ENCODE data around the gene GPATCH3. TPM values are rescaled to one million over a fixed set of nuclear protein-coding genes. Genes with fewer than 3 reads are reported as not detected.

Gene GPATCH3
- total and polyA plus RNA-seq, 2 donors (not counting 3 experiments of a cell fraction or from before 2014, with no cell fraction given), result 12.1 to 17.7 TPM

GRCh38 chr1:26912147-26912490 lies 11.9 kb upstream of the GPATCH3 start:
- H3K9me3 ChIP-seq (replicated peaks; ENCODE audit: control insufficient read depth, insufficient read depth, low read length), result no peaks in the 10 kb centered on the region
- no peak for DNase-seq (ENCODE audit: low read depth, low spot score)
- POLR2A ChIA-PET, result no interaction called here

GRCh38 chr1:26911399-26912146 lies 11.3 kb upstream of the GPATCH3 start:
- Histone ChIP-seq H3K4me2 (ENCODE audit: insufficient read depth, low read length) (no peak overlapping the region), H3K4me1 (ENCODE audit: control insufficient read depth, extremely low read depth, insufficient read depth, low read length) (no peaks in the 10 kb centered on the region), H3K9me3 (replicated peaks; ENCODE audit: control insufficient read depth, insufficient read depth, low read length) (no peaks in the 10 kb centered on the region), H3K27ac (ENCODE audit: insufficient read depth, low read depth, low read length) (no peak overlapping the region), H3K27me3 (ENCODE audit: control insufficient read depth in 2 of 2, insufficient read depth in 2 of 2, low read length in 2 of 2) (peaks cover 0 to 1% of the 10 kb centered on the region in 2 experiments), H3K79me2 (ENCODE audit: control insufficient read depth, insufficient read depth, low read length) (no peaks in the 10 kb centered on the region), H4K20me1 (replicated peaks; ENCODE audit: control insufficient read depth, extremely low read depth, insufficient read depth, low read length) (no peaks in the 10 kb centered on the region), H2AFZ (ENCODE audit: low read depth, low read length) (no peak overlapping the region), H3K36me3 (ENCODE audit: control insufficient read depth in 2 of 2, extremely low read depth in 1 of 2, insufficient read depth in 2 of 2, low read length in 2 of 2) (no peaks in the 10 kb centered on the region), H3K9me1 (replicated peaks; ENCODE audit: control insufficient read depth, extremely low read depth, insufficient read depth, low read length) (no peaks in the 10 kb centered on the region), H3K4me3 (replicated peaks in 1 of 3; ENCODE audit: insufficient read depth in 1 of 3, low read depth in 1 of 3, low read length in 3 of 3) (no peak overlapping the region), H3K9ac (replicated peaks; ENCODE audit: extremely low read depth, insufficient read depth, low read length) (no peak overlapping the region)
- dilution Hi-C loops (cut with MboI; ENCODE audit: extremely low pct_ligation_motif_present, low sequenced_read_pairs) (no loop called here), intact Hi-C loops (cut with micrococcal nuclease) (no loop called here)
- TF ChIP-seq CTCF (IDR thresholded peaks at IDR 0.05; ENCODE audit: extremely low read depth in 1 of 2, insufficient read depth in 1 of 2, low read depth in 1 of 2, low read length in 2 of 2), result no peak
- TF ChIP-seq GATA2 (IDR thresholded peaks at IDR 0.05; ENCODE audit: insufficient read depth, insufficient read length, low read depth, low read length), result no peak
- TF ChIP-seq POLR2A (IDR thresholded peaks at IDR 0.05; ENCODE audit: low read depth, low read length), result no peak
- TF ChIP-seq EZH2 (IDR thresholded peaks at IDR 0.05; ENCODE audit: borderline replicate concordance, low read depth, low read length, severe bottlenecking), result no peak
- no peak for TF ChIP-seq JUN (IDR thresholded peaks at IDR 0.05; ENCODE audit: borderline replicate concordance, insufficient read depth, insufficient read length, low read depth)
- no peak for TF ChIP-seq MYC (IDR thresholded peaks at IDR 0.05; ENCODE audit: low read depth, low read length)
- TF ChIP-seq POLR2AphosphoS5 (IDR thresholded peaks at IDR 0.05; ENCODE audit: insufficient read depth, low read depth, low read length), result no peak
- TF ChIP-seq MAX (IDR thresholded peaks at IDR 0.05; ENCODE audit: insufficient read depth, insufficient read length), result no peak
- TF ChIP-seq FOS (IDR thresholded peaks at IDR 0.05; ENCODE audit: borderline replicate concordance, insufficient read depth, low read length), result no peak
- DNase-seq (ENCODE audit: low read depth, low spot score), result no peak
- ChIA-PET CTCF (no interaction called here), POLR2A (no interaction called here)
- FAIRE-seq, result no peak
- no TSS peak for BruUV-seq (replicated peaks)

More at GRCh38 chr1:26912147-26912490, 11.9 kb upstream of the GPATCH3 start:
- Histone ChIP-seq H3K4me2 (ENCODE audit: insufficient read depth, low read length) (no peak overlapping the region), H3K9ac (replicated peaks; ENCODE audit: extremely low read depth, insufficient read depth, low read length) (no peak overlapping the region), H3K4me3 (replicated peaks in 1 of 3; ENCODE audit: insufficient read depth in 1 of 3, low read depth in 1 of 3, low read length in 3 of 3) (no peak overlapping the region), H3K79me2 (ENCODE audit: control insufficient read depth, insufficient read depth, low read length) (no peaks in the 10 kb centered on the region), H3K9me1 (replicated peaks; ENCODE audit: control insufficient read depth, extremely low read depth, insufficient read depth, low read length) (no peaks in the 10 kb centered on the region), H3K36me3 (ENCODE audit: control insufficient read depth in 2 of 2, extremely low read depth in 1 of 2, insufficient read depth in 2 of 2, low read length in 2 of 2) (no peaks in the 10 kb centered on the region), H4K20me1 (replicated peaks; ENCODE audit: control insufficient read depth, extremely low read depth, insufficient read depth, low read length) (no peaks in the 10 kb centered on the region), H3K27me3 (ENCODE audit: control insufficient read depth in 2 of 2, insufficient read depth in 2 of 2, low read length in 2 of 2) (peaks cover 0 to 1% of the 10 kb centered on the region in 2 experiments), H2AFZ (ENCODE audit: low read depth, low read length) (no peak overlapping the region), H3K27ac (ENCODE audit: insufficient read depth, low read depth, low read length) (no peak overlapping the region), H3K4me1 (ENCODE audit: control insufficient read depth, extremely low read depth, insufficient read depth, low read length) (no peaks in the 10 kb centered on the region)
- TF ChIP-seq POLR2AphosphoS5 (IDR thresholded peaks at IDR 0.05; ENCODE audit: insufficient read depth, low read depth, low read length), result no peak
- TF ChIP-seq FOS (IDR thresholded peaks at IDR 0.05; ENCODE audit: borderline replicate concordance, insufficient read depth, low read length), result no peak
- TF ChIP-seq JUN (IDR thresholded peaks at IDR 0.05; ENCODE audit: borderline replicate concordance, insufficient read depth, insufficient read length, low read depth), result no peak
- intact Hi-C loops (cut with micrococcal nuclease), result no loop called here
- FAIRE-seq, result no peak
- BruUV-seq (replicated peaks), result no TSS peak
- CTCF ChIA-PET, result no interaction called here
- dilution Hi-C loops (cut with MboI; ENCODE audit: extremely low pct_ligation_motif_present, low sequenced_read_pairs), result no loop called here

Data from endothelial cell of umbilical vein (primary cell).